ENCODE results near the gene SEC16A. TPM values are rescaled to one million over a fixed set of nuclear protein-coding genes. Genes with fewer than 3 reads are reported as not detected.

The SEC16A gene, protein sequence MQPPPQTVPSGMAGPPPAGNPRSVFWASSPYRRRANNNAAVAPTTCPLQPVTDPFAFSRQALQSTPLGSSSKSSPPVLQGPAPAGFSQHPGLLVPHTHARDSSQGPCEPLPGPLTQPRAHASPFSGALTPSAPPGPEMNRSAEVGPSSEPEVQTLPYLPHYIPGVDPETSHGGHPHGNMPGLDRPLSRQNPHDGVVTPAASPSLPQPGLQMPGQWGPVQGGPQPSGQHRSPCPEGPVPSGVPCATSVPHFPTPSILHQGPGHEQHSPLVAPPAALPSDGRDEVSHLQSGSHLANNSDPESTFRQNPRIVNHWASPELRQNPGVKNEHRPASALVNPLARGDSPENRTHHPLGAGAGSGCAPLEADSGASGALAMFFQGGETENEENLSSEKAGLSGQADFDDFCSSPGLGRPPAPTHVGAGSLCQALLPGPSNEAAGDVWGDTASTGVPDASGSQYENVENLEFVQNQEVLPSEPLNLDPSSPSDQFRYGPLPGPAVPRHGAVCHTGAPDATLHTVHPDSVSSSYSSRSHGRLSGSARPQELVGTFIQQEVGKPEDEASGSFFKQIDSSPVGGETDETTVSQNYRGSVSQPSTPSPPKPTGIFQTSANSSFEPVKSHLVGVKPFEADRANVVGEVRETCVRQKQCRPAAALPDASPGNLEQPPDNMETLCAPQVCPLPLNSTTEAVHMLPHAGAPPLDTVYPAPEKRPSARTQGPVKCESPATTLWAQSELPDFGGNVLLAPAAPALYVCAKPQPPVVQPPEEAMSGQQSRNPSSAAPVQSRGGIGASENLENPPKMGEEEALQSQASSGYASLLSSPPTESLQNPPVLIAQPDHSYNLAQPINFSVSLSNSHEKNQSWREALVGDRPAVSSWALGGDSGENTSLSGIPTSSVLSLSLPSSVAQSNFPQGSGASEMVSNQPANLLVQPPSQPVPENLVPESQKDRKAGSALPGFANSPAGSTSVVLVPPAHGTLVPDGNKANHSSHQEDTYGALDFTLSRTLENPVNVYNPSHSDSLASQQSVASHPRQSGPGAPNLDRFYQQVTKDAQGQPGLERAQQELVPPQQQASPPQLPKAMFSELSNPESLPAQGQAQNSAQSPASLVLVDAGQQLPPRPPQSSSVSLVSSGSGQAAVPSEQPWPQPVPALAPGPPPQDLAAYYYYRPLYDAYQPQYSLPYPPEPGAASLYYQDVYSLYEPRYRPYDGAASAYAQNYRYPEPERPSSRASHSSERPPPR (N-terminal part only)
- total RNA-seq (67.1 TPM), polyA plus RNA-seq (ENCODE audit: insufficient read depth, low read depth, low replicate concordance) (37.0 TPM)
- long read RNA-seq, donor 1, full-length matches to known transcripts = 2 of 17 reads
- long read RNA-seq, donor 1, partial matches to known transcripts = 5 of 17 reads
- long read RNA-seq, donor 1, other reads (novel, unspliced or antisense) = 10 of 17 reads
- long read RNA-seq, donor 2, partial matches to known transcripts = 10 of 13 reads
- long read RNA-seq, donor 2, other reads (novel, unspliced or antisense) = 0 of 13 reads
- long read RNA-seq, donor 3, partial matches to known transcripts = 18 of 19 reads
- long read RNA-seq, donor 3, other reads (novel, unspliced or antisense) = 0 of 19 reads
- long read RNA-seq, donor 4, partial matches to known transcripts = 14 of 15 reads
- long read RNA-seq, donor 4, other reads (novel, unspliced or antisense) = 0 of 15 reads
- long read RNA-seq, donor 5 = 0 reads
- long read RNA-seq, donor 6 = 0 reads
- long read RNA-seq, donor 7, transcript SEC16A-208 (2 exons, 1,988 nt) = major isoform, 5 of 56 reads
- long read RNA-seq, donor 7, partial matches to known transcripts = 13 of 56 reads
- long read RNA-seq, donor 7, other reads (novel, unspliced or antisense) = 38 of 56 reads
- long read RNA-seq, donor 8, partial matches to known transcripts = 0 of 12 reads
- long read RNA-seq, donor 8, other reads (novel, unspliced or antisense) = 12 of 12 reads
- long read RNA-seq, donor 9, partial matches to known transcripts = 0 of 2 reads
- long read RNA-seq, donor 9, other reads (novel, unspliced or antisense) = 0 of 2 reads
- long read RNA-seq, donor 10, partial matches to known transcripts = 0 of 13 reads
- long read RNA-seq, donor 10, other reads (novel, unspliced or antisense) = 11 of 13 reads

- TF ChIP-seq CTCF (IDR thresholded peaks at IDR 0.05; ENCODE audit: borderline replicate concordance, extremely low read depth, insufficient read depth) = no peak
- Histone ChIP-seq H3K27me3 (ENCODE audit: control insufficient read depth, insufficient read depth, low read length) (no peaks in the 10 kb centered on the region), H3K4me3 (ENCODE audit: low read length in 3 of 3) (peak within 1 kb of the TSS; percentile 71 to 88 (median 76)), H3K36me3 (ENCODE audit: control insufficient read depth in 2 of 3, insufficient read depth in 3 of 3, low read length in 3 of 3) (no peaks in the 10 kb centered on the region), H3K4me1 (ENCODE audit: control insufficient read depth in 2 of 3, insufficient read depth in 2 of 3, low read depth in 1 of 3, low read length in 3 of 3) (peaks cover 0 to 23% (median 17%) of the 10 kb centered on the region in 3 donors), H3K27ac (ENCODE audit: low read depth in 2 of 2, low read length in 2 of 2) (peak within 1 kb of the TSS; percentile 100), H3K9me3 (ENCODE audit: control insufficient read depth in 2 of 3, insufficient read depth in 1 of 3, low read length in 3 of 3) (no peaks in the 10 kb centered on the region), H3K9ac (ENCODE audit: low read length in 3 of 3) (peak within 1 kb of the TSS; percentile 58 to 88 (median 77))
- intact Hi-C loops (cut with DNase I) = no loop called here
- DNase-seq (peak; percentile 99 to 100 (median 100)), FAIRE-seq (no peak)
Observed at GRCh38 chr9:136482793-136483588, at the start of gene SEC16A. Gene SEC16A, minus strand, starts transcription at chr9:136483040. Its CDS starts 5,425 bp downstream, at chr9:136477615.

DNA sequence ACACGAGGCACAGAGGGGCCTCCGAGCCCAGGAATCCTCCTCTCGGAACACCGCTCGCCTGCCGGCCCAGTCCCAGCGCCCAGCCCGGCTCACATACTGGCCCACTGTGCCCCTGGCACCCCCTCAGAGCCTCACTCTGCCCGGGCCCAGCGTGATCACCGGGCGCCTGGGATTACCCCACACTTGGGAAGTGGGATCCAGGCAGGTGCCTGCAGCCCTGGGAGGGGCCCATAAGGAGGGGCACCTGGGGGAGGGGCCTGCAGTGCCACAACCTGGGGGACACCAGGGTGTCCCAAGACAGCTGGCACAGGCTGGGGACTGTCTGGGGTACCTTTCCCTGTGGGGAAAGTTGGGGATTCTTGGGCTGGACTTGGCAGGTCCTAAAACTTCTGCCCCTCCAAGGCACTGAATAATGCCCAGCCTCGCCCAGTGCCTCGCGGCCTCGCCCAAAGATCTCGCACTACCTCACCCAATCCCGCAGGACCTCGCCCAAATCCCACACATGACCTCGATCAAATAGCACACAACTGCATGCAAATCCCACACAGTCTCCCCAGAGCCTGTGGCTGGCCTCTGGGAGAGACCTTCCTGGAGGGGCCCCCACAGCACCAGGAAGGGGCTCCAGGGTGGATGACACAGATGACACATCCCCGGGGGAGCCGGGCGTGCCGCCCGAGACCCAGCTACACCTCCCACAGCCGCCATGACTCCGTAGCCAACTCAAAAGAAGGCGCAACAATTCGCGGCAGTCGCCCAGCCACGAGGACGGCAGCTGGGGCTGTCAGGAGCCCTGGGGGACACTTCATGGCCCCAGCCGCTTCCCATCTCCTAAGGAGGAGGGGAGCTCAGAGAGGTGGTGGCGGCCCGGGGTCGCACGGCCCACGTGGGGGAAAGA is 49.3 kb upstream of the SEC16A start:
- Histone ChIP-seq H3K4me1 (ENCODE audit: control insufficient read depth in 2 of 3, insufficient read depth in 2 of 3, low read depth in 1 of 3, low read length in 3 of 3) (peaks cover 0 to 56% (median 4%) of the 10 kb centered on the region in 3 donors), H3K9me3 (ENCODE audit: control insufficient read depth in 2 of 3, insufficient read depth in 1 of 3, low read length in 3 of 3) (no peaks in the 10 kb centered on the region), H3K9ac (ENCODE audit: low read length in 3 of 3) (no peak overlapping the region), H3K36me3 (ENCODE audit: control insufficient read depth in 2 of 3, insufficient read depth in 3 of 3, low read length in 3 of 3) (peaks cover 0 to 1% (median under 1%) of the 10 kb centered on the region in 3 donors), H3K27ac (ENCODE audit: low read depth in 2 of 2, low read length in 2 of 2) (peak overlapping the region; percentile 14 to 63), H3K4me3 (ENCODE audit: low read length in 3 of 3) (no peak overlapping the region), H3K27me3 (ENCODE audit: control insufficient read depth, insufficient read depth, low read length) (no peaks in the 10 kb centered on the region)
- FAIRE-seq = no peak
- intact Hi-C loops (cut with DNase I) = no loop called here
- no peak for TF ChIP-seq CTCF (IDR thresholded peaks at IDR 0.05; ENCODE audit: borderline replicate concordance, extremely low read depth, insufficient read depth)
- no peak for DNase-seq
